GM12873 (cell line): Measurements from ENCODE around the gene ATP10D.

Experiments used
- CTCF ChIP-seq: IDR thresholded peaks from 2 replicates; pipeline ENCODE4 v1.5.1; 2012; ENCODE audit warnings: low read depth, mild to moderate bottlenecking, moderate library complexity, low read length, control low read depth; ENCODE audit not compliant: insufficient read depth; ENCODE audit errors: missing control alignments

ATP10D gene

GRCh38 chr4:47624031-47624441, 139.0 kb downstream of the ATP10D start:
- no peak for TF ChIP-seq CTCF

- no peak for TF ChIP-seq CTCF
These were observed 146.1 kb downstream of the ATP10D start for GRCh38 chr4:47631161-47631560.

- no peak for TF ChIP-seq CTCF
These were observed 154.5 kb downstream of the ATP10D start for GRCh38 chr4:47639531-47639930.

GRCh38 chr4:47640911-47641310, 155.8 kb downstream of the ATP10D start:
- TF ChIP-seq CTCF = no peak

- no peak for TF ChIP-seq CTCF
These were observed 156.7 kb downstream of the ATP10D start for GRCh38 chr4:47641755-47642154.

GRCh38 chr4:47642191-47642830, 157.2 kb downstream of the ATP10D start:
- no peak for TF ChIP-seq CTCF
